AG04449 (cell line): ENCODE results near the gene ITPK1.

Experiments used
- CTCF ChIA-PET: fragments of 350-600 bp; formaldehyde crosslinking; extraction: SDS; loops from one replicate; lab custom pipeline; 2021; ENCODE audit warnings: antibody characterized with exemption; lab: Yijun Ruan, JAX
- POLR2A ChIA-PET: fragments of 400-600, 350-600 bp; formaldehyde crosslinking; extraction: SDS; loops from one replicate; lab custom pipeline; 2020; ENCODE audit warnings: antibody characterized with exemption, inconsistent platforms; lab: Yijun Ruan, JAX
- DNase-seq: peaks from one replicate; pipeline ENCODE4 v3.0.0-alpha.2; 2010; ENCODE audit warnings: low read depth, low spot score
- H3K4me3 ChIP-seq: 2 replicates; pipeline ENCODE4 v1.5.1; 2011; ENCODE audit warnings: low read depth, mild to moderate bottlenecking, control low read depth, low read length
- CTCF ChIP-seq: IDR thresholded peaks from one replicate; pipeline ENCODE4 v1.5.1; 2011; ENCODE audit warnings: mild to moderate bottlenecking, moderate library complexity, low read length, control low read depth, inconsistent platforms; ENCODE audit not compliant: insufficient read depth; ENCODE audit errors: missing control alignments

Gene ITPK1

DNA sequence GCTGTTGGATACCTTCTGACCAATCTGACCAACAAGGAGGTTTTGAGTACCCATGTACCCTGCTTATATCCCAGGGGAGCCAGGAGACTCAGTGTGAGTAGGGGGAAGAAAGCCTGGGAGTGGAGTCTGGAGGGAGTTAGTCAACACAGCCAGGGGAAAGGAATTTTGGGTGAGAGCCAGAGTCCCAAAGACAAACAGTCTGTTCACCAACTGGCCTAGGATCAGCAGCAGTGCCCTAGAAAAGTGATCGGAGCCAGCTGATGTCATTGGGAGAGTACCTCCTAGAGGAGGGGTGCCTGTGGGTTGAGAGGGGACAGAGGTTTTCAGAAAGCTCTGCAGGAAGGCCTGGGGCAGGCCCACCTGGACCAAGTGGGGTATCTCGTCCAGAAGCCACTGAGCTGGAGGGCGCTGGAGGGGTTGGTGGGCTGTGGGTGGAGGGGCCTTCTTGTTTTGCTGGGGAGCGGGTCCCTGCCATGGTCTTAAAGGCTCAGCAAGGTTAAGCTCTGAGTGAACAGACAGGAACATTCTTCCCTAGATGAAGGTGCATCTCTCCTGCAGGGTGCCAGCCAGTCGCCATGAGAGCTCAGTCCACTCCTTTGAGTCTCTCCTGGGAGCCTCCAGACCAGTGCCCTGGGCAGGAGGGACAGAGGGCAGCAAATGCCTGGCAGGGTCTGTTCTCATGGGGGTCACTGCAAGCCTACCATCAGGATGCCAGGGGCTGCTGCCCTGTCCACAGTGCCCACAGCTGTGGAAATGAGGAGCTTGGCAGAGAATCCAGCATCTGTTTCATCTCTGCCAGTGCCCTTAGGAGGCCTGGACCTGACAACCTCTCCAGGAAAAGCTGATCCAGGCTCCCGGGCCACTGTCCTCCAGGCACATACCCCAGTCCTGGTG lies 129.2 kb downstream of the ITPK1 start:
- CTCF ChIA-PET: interaction anchor here (0.6 to 1.4 kb wide), 7 partner anchors 8 to 146 kb away, joined by 3 to 6 read pairs (median 4); no protein-coding TSS in a partner anchor
- POLR2A ChIA-PET: interaction anchor here (0.7 to 0.9 kb wide), 2 partner anchors 11 to 19 kb away, joined by 3 to 4 read pairs; no protein-coding TSS in a partner anchor
- no peak overlapping the region for H3K4me3 ChIP-seq
- TF ChIP-seq CTCF: no peak
- no peak for DNase-seq

GRCh38 chr14:92985521-92985920 lies 130.2 kb downstream of the ITPK1 start:
- ChIA-PET CTCF (interaction anchor here (1.0 to 1.4 kb wide), 3 partner anchors 9 to 129 kb away, joined by 3 to 4 read pairs (median 3); no protein-coding TSS in a partner anchor), POLR2A (no interaction called here)
- TF ChIP-seq CTCF: no peak
- H3K4me3 ChIP-seq: no peak overlapping the region
- no peak for DNase-seq

- ChIA-PET POLR2A (no interaction called here), CTCF (no interaction called here)
- no peak for DNase-seq
- no peak for TF ChIP-seq CTCF
- H3K4me3 ChIP-seq: no peak overlapping the region
Measured at GRCh38 chr14:92984896-92985295, 130.8 kb downstream of the ITPK1 start.

GRCh38 chr14:92984082-92984788 lies 131.5 kb downstream of the ITPK1 start:
- POLR2A ChIA-PET: no interaction called here
- no peak for TF ChIP-seq CTCF
- no peak overlapping the region for H3K4me3 ChIP-seq
- DNase-seq: no peak
- CTCF ChIA-PET: no interaction called here

GRCh38 chr14:92982956-92983355 lies 132.8 kb downstream of the ITPK1 start:
- ChIA-PET CTCF (interaction anchor here (0.6 to 1.4 kb wide), 3 partner anchors 31 to 330 kb away, joined by 3 to 4 read pairs (median 3); no protein-coding TSS in a partner anchor), POLR2A (no interaction called here)

More at GRCh38 chr14:92982956-92983355, 132.8 kb downstream of the ITPK1 start:
- no peak overlapping the region for H3K4me3 ChIP-seq
- DNase-seq: no peak
- no peak for TF ChIP-seq CTCF
